Hepatocyte (in vitro differentiated cells): ENCODE data around the gene IL1R1. TPM values are rescaled to one million over a fixed set of nuclear protein-coding genes. Genes with fewer than 3 reads are reported as not detected.

Experiments
- DNase-seq: peaks from one replicate; pipeline ENCODE4 v3.0.0-alpha.2; 2016; ENCODE audit warnings: low spot score
- H2AFZ ChIP-seq: fragments of 200-600 bp; sonication (generic); 2 replicates; pipeline ENCODE4 v1.6.0; 2016; ENCODE audit warnings: antibody characterized with exemption, mild to moderate bottlenecking
- H3K27ac ChIP-seq: fragments of 200-600 bp; sonication (generic); 2 replicates; pipeline ENCODE4 v1.5.1; 2016; ENCODE audit warnings: mild to moderate bottlenecking
- H3K27me3 ChIP-seq: fragments of 200-600 bp; sonication (generic); 2 replicates; pipeline ENCODE4 v1.6.1; 2016
- H3K36me3 ChIP-seq: fragments of 200-600 bp; sonication (generic); replicated peaks from 2 replicates; pipeline ENCODE4 v1.5.1; 2016; ENCODE audit warnings: low read depth; ENCODE audit not compliant: insufficient read depth
- H3K4me1 ChIP-seq: fragments of 200-600 bp; sonication (generic); 2 replicates; pipeline ENCODE4 v1.5.1; 2016; ENCODE audit warnings: mild to moderate bottlenecking, moderate library complexity; ENCODE audit not compliant: insufficient read depth
- H3K4me2 ChIP-seq: fragments of 200-600 bp; sonication (generic); 2 replicates; pipeline ENCODE4 v1.6.0; 2016
- H3K4me3 ChIP-seq: fragments of 200-600 bp; sonication (generic); 2 replicates; pipeline ENCODE4 v1.5.1; 2016; ENCODE audit warnings: mild to moderate bottlenecking
- H3K79me2 ChIP-seq: fragments of 200-600 bp; sonication (generic); 2 replicates; pipeline ENCODE4 v1.6.0; 2017; ENCODE audit warnings: mild to moderate bottlenecking
- H3K9me2 ChIP-seq: fragments of 200-600 bp; sonication (generic); replicated peaks from 2 replicates; pipeline ENCODE4 v1.6.0; 2017; ENCODE audit warnings: mild to moderate bottlenecking; ENCODE audit not compliant: insufficient read depth
- H3K9me3 ChIP-seq: fragments of 200-600 bp; sonication (generic); 2 replicates; pipeline ENCODE4 v1.5.1; 2016; ENCODE audit warnings: low read depth, mild to moderate bottlenecking
- H4K20me1 ChIP-seq: fragments of 200-600 bp; sonication (generic); 2 replicates; pipeline ENCODE4 v1.6.0; 2016; ENCODE audit warnings: mild to moderate bottlenecking; ENCODE audit not compliant: insufficient read depth, poor library complexity, severe bottlenecking
- EZH2 ChIP-seq: fragments of 200-600 bp; sonication (generic); IDR thresholded peaks from 2 replicates; pipeline ENCODE4 v1.6.1; 2016; ENCODE audit warnings: antibody characterized with exemption, mild to moderate bottlenecking, borderline replicate concordance
- EZH2phosphoT487 ChIP-seq: fragments of 200-600 bp; sonication (generic); IDR thresholded peaks from one replicate; pipeline ENCODE4 v1.6.1; 2018; ENCODE audit warnings: antibody characterized with exemption, mild to moderate bottlenecking, low read depth, moderate library complexity; ENCODE audit not compliant: unreplicated experiment, severe bottlenecking
- WGBS: methylation state at CpG from one replicate; pipeline ENCODE4 v1.1.6; 2016; ENCODE audit warnings: low lambda C conversion rate; ENCODE audit errors: missing lambda C conversion rate; 5-methylcytosine and 5-hydroxymethylcytosine counted together
- polyA plus RNA-seq: library from polyadenylated mRNA; unstranded; fragments of >200 nt; fragmentation: Nextera tagmentation; extraction: Ambion mirVana; gene quantifications from 2 replicates; pipeline ENCODE4 v1.2.1, GENCODE V29; 2016
- total RNA-seq: library from RNA; depleted of rRNA; stranded (reverse); fragments of >200 nt; gene quantifications from 2 replicates; pipeline ENCODE4 v1.2.3, GENCODE V29; 2014
- TF ChIP-seq, protein P1 (sequence below): fragments of 200-600 bp; sonication (generic); IDR thresholded peaks from 2 replicates; pipeline ENCODE4 v1.5.1; 2016; ENCODE audit warnings: antibody characterized with exemption, mild to moderate bottlenecking; ENCODE audit not compliant: poor library complexity

IL1R1 gene
- total and polyA plus RNA-seq, 2 experiments from 2014 or later: 49.6 to 72.8 TPM

DNA sequence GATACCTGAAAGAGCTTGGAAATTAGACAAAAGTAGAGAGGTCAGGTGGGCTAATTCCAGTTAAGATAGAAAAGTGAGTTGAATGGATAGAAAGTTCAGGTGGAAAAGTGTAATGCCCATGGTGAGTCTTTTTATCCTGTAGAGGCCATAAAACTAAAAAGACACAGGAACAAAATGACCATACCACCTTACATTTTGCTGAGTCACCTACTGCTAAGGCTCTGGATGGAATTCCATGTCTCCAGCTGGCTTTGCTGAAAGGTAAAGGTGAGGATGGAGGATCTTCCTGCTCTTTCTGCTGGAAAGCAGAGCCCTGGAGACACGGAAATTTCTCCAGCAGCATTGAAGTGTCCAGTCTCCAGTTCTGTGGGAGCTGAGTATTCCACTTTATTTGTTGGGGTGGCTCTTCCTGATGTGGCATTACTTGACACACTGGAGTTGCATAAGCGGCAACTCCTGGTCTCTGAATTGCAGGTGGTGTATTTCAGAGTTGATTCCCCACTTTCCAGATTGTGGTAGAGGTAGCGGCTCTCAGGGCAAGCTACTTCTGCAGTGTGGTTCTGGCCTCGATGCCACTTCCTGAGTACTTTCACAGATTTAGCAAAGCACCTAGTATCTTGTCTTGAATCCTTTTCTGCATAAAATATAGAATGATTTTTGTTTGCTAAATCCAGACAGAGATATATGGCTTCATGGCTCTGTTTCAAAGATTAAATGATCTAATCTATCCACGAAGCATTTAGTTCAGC is 55.0 kb downstream of the IL1R1 start:
- 93% methylated on average over 5 of the region's 5 CpGs for WGBS
- TF ChIP-seq EZH2 (no peak), EZH2phosphoT487 (no peak)
- TF ChIP-seq, protein P1, sequence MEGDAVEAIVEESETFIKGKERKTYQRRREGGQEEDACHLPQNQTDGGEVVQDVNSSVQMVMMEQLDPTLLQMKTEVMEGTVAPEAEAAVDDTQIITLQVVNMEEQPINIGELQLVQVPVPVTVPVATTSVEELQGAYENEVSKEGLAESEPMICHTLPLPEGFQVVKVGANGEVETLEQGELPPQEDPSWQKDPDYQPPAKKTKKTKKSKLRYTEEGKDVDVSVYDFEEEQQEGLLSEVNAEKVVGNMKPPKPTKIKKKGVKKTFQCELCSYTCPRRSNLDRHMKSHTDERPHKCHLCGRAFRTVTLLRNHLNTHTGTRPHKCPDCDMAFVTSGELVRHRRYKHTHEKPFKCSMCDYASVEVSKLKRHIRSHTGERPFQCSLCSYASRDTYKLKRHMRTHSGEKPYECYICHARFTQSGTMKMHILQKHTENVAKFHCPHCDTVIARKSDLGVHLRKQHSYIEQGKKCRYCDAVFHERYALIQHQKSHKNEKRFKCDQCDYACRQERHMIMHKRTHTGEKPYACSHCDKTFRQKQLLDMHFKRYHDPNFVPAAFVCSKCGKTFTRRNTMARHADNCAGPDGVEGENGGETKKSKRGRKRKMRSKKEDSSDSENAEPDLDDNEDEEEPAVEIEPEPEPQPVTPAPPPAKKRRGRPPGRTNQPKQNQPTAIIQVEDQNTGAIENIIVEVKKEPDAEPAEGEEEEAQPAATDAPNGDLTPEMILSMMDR: no peak
- Histone ChIP-seq H3K36me3 (no peaks in the 10 kb centered on the region), H3K27ac (no peak overlapping the region), H3K9me2 (no peaks in the 10 kb centered on the region), H3K4me2 (no peak overlapping the region), H3K4me1 (no peaks in the 10 kb centered on the region), H3K27me3 (no peaks in the 10 kb centered on the region), H3K9me3 (no peaks in the 10 kb centered on the region), H2AFZ (no peak overlapping the region), H4K20me1 (no peaks in the 10 kb centered on the region), H3K4me3 (no peak overlapping the region), H3K79me2 (no peaks in the 10 kb centered on the region)
- no peak for DNase-seq

DNA sequence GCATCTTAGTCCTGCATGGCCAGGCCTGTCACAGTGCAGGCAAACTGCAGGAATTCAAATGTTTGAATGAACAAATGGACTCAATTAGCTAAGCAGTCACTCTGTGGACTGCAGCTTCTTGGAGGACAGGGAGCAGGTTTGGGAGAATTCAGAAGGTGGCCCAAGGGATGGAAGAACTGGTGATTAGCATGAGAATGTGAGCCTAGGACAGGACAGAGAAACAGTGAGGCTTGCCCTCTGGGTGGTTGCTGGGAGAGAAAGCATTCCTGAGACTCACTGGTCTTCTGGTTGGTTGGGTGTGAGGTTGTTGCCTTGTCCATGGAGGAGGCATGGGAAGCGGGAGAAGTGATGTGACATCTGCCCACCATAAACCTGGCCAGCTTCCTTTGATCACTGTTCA is 58.0 kb downstream of the IL1R1 start:
- no peaks in the 10 kb centered on the region for H3K27me3 ChIP-seq
- TF ChIP-seq EZH2 (no peak), EZH2phosphoT487 (no peak)
- TF ChIP-seq, protein P1: no peak
- no peak overlapping the region for H3K4me2 ChIP-seq
- WGBS: 100% methylated on average over 1 of the region's 1 CpG
- no peaks in the 10 kb centered on the region for H4K20me1 ChIP-seq
- no peaks in the 10 kb centered on the region for H3K36me3 ChIP-seq
- H3K27ac ChIP-seq: no peak overlapping the region
- no peak overlapping the region for H2AFZ ChIP-seq
- H3K4me3 ChIP-seq: no peak overlapping the region
- H3K79me2 ChIP-seq: no peaks in the 10 kb centered on the region
- H3K9me2 ChIP-seq: no peaks in the 10 kb centered on the region
- no peak for DNase-seq
- no peaks in the 10 kb centered on the region for H3K9me3 ChIP-seq
- no peaks in the 10 kb centered on the region for H3K4me1 ChIP-seq

DNA sequence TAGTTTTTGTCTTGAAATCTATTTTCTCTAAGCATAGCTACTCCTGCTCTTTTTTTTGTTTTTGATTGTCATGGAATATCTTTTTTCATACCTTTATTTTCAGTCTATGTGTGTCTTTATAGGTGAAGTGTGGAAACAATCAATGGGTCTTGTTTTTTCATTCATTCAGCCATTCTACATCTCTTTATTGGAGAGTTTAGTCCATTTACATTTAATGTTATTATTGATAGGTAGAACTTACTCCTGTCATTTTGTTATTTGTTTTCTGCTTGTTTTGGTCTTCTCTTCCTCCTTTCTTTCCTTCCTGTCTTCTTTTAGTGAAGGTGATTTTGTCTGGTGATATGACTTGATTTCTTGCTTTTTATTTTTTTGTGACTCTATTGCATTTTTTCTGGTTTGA is 62.1 kb downstream of the IL1R1 start:
- H4K20me1 ChIP-seq: no peaks in the 10 kb centered on the region
- H3K79me2 ChIP-seq: no peaks in the 10 kb centered on the region
- H3K9me2 ChIP-seq: no peaks in the 10 kb centered on the region
- H3K4me1 ChIP-seq: no peaks in the 10 kb centered on the region
- no peak overlapping the region for H2AFZ ChIP-seq
- TF ChIP-seq EZH2phosphoT487 (no peak), EZH2 (no peak)
- TF ChIP-seq, protein P1: no peak
- H3K27ac ChIP-seq: no peak overlapping the region
- DNase-seq: no peak
- no peaks in the 10 kb centered on the region for H3K36me3 ChIP-seq
- no peak overlapping the region for H3K4me3 ChIP-seq
- H3K27me3 ChIP-seq: no peaks in the 10 kb centered on the region
- no peak overlapping the region for H3K4me2 ChIP-seq
- no peaks in the 10 kb centered on the region for H3K9me3 ChIP-seq
